ENCODE results near the gene GLDN. TPM values are rescaled to one million over a fixed set of nuclear protein-coding genes. Genes with fewer than 3 reads are reported as not detected.

Gene GLDN
- total RNA-seq, 1 experiment from 2014 or later: 1.3 TPM

DNA sequence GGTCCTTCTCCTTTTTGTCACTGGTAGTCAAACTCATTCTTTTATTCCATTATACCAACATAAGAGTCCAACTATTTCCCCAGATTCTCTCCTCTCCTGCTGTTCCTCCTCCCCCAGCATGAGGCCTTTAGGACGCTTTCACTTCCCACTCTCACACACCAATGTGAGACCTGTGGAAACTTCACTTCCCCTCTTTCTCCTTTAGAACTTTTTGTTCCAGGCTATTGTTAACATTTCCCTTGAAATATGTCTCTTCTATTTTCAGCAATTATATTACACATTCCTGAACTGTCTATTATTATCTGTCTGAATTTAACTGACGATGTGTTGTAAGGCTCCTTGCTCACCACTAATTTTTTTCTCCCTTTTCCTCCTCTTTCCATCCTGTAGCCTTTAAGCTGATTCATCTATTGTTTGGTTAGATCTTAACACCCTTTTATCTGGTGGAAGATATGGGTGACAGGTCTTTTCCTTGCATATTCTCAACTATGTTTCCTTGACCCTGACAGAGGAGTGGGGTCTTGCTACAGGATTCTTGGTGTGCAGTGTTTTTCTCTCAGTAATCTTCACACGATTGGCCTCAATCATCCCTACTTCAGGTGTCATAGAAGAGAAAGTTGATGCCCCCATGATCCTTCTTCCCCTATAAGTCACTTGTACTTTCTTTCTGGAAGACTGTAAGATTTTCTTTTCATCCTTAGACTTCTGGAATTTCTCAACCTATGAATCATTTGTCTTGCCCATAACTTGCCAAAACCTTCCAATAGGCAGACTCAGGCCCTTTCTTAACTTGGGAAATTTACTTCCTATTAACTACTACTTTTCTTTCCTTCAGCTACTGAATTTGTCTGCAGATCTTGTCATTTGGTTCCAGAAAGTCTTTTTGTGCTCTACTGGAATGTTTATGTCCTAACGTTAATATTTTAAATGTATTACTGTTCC, 9.0 kb upstream of the GLDN start:
- Histone ChIP-seq H2AK5ac (ENCODE audit: insufficient read length, low read length) (no peak overlapping the region), H2AFZ (ENCODE audit: low read length) (no peak overlapping the region), H2BK12ac (ENCODE audit: insufficient read length, low read depth, low read length) (no peak overlapping the region), H4K8ac (replicated peaks; ENCODE audit: insufficient read length, low read depth, low read length) (no peak overlapping the region), H3K9ac (ENCODE audit: extremely low read depth, insufficient read length, low read length) (no peak overlapping the region), H2BK5ac (ENCODE audit: insufficient read length, low read length) (no peak overlapping the region), H3K27me3 (ENCODE audit: insufficient read depth, low read length) (no peaks in the 10 kb centered on the region), H3K27ac (ENCODE audit: insufficient read length, low read depth, low read length) (no peak overlapping the region), H3K14ac (ENCODE audit: insufficient read depth, low read length) (no peak overlapping the region), H3K79me1 (ENCODE audit: insufficient read depth, low read depth, low read length, poor library complexity, severe bottlenecking) (no peaks in the 10 kb centered on the region), H4K20me1 (ENCODE audit: control insufficient read depth, insufficient read depth, insufficient read length) (no peaks in the 10 kb centered on the region), H3T11ph (ENCODE audit: low read length) (no peak overlapping the region), H3K4me1 (ENCODE audit: insufficient read depth, low read length) (no peaks in the 10 kb centered on the region), H2BK15ac (ENCODE audit: low read depth, low read length) (no peak overlapping the region), H4K5ac (ENCODE audit: insufficient read length, low read depth, low read length) (no peak overlapping the region), H3K23ac (ENCODE audit: insufficient read length, low read depth, low read length) (no peak overlapping the region), H3K9me3 (ENCODE audit: control insufficient read depth, low read depth, low read length) (no peaks in the 10 kb centered on the region), H3K56ac (ENCODE audit: insufficient read length, low read depth, low read length) (no peak overlapping the region), H3K4me2 (ENCODE audit: insufficient read depth, insufficient read length, low read length) (no peak overlapping the region), H2BK20ac (ENCODE audit: low read depth, low read length, poor library complexity, severe bottlenecking) (no peak overlapping the region), H3K23me2 (ENCODE audit: insufficient read length, low read depth, low read length, poor library complexity, severe bottlenecking) (no peaks in the 10 kb centered on the region), H3K79me2 (ENCODE audit: insufficient read depth, low read length) (no peaks in the 10 kb centered on the region), H3K18ac (ENCODE audit: insufficient read length, low read depth, low read length) (no peak overlapping the region), H4K91ac (ENCODE audit: insufficient read length, low read depth, low read length) (no peak overlapping the region), H2BK120ac (ENCODE audit: low read depth, low read length, poor library complexity, severe bottlenecking) (no peak overlapping the region), H3K4ac (ENCODE audit: low read depth, low read length) (no peak overlapping the region)
- Mint-ChIP-seq H3K27ac (no peak overlapping the region), H3K27me3 (ENCODE audit: low read depth) (peaks cover 14% of the 10 kb centered on the region), H3K4me1 (no peaks in the 10 kb centered on the region), H3K9me3 (no peaks in the 10 kb centered on the region; a peak in 1 of 5 replicates), H3K36me3 (ENCODE audit: insufficient read depth in 1 of 3, low read depth in 3 of 3) (no peaks in the 10 kb centered on the region), H3K4me3 (no peak overlapping the region)
- DNase-seq: no peak
- no CpG with 5 or more reads among the region's 4 CpGs for WGBS (ENCODE audit: extremely low coverage, insufficient read length, low lambda C conversion rate)
- TF ChIP-seq CTCF (conservative IDR thresholded peaks at IDR 0.05): no peak
